Fibroblast of gingiva (primary cell): ENCODE data around the gene RNF141.

Experiments
- DNase-seq: peaks from one replicate; pipeline ENCODE4 v3.0.0-alpha.2; 2011; ENCODE audit warnings: low read depth

RNF141 gene, protein sequence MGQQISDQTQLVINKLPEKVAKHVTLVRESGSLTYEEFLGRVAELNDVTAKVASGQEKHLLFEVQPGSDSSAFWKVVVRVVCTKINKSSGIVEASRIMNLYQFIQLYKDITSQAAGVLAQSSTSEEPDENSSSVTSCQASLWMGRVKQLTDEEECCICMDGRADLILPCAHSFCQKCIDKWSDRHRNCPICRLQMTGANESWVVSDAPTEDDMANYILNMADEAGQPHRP

DNA sequence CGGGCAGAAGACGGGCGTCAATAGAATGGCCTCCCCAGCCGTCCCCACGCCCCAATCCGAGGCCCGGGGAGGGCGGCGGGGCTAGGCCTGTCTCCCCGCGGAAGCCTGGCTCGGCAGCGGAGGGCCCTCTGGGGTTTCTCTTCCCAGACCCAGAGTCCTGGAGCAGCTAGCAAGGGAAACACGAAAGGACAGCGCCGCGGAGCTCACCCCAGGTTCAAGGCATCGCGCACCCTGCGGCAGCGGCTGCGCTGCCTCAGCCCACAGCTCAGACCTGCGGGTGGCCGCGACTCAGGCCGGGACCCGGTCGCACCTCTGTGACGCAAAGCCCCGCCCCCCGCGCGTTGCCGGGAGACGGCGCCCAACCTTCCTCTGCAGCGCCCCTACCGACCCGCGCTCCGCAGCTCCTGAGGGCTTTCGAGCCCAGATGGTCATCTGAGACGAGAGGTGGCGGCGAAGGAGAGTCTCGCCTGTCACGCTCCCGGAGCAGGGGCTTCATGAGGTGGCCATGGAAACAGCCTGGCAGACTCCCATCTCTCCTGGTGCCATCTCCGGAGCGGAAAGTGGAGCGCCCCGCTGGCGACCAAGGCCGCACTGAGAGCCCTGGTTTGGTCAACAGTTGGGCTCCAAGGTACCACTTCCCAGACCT lies at the start of gene RNF141:
Gene RNF141, minus strand, starts transcription at position 273 of the 646 bp plus-strand sequence. CDS start 7,029 bp downstream, outside the sequence.
- peak; percentile 89 for DNase-seq

- no peak for DNase-seq
These were observed 49.4 kb upstream of the RNF141 start for GRCh38 chr11:10590218-10590915.

DNA sequence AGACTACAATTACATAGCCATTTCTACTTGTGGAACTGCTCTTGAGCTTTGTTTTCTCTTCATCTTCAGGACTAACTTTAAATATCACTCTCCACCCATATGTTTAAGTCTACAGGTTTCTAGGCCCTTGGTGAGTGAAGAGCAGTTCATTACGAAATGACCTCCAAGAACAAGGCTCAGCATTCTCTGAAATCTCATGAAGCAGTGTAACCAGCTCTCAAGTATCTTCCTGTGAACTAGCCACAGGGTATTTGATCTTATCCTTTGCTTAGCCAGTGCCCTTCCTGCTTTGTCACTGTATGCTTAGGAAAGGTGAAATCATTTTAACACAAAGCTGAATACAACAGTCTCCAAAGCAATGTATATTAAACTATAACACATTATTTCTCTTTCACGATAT lies 47.9 kb upstream of the RNF141 start:
- DNase-seq, result no peak

DNA sequence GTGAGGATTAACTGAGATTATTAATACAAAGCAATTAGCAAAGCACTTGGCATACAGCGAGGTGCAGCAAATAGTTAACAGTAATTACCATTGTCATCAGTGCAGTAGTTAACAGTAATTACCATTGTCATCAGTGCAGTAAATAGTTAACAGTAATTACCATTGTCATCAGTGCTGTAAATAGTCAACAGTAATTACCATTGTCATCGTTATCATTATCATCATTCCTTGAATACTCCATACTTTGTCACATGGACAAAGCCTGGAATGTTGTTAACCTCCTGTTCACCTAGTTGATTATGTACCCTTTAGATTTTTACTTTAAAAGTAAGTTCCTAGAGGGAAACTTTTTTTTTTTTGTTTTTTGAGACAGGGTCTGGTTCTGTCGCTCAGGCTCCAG lies 47.0 kb upstream of the RNF141 start:
- DNase-seq, result no peak

GRCh38 chr11:10587388-10587787 lies 46.4 kb upstream of the RNF141 start:
- DNase-seq, result no peak

DNA sequence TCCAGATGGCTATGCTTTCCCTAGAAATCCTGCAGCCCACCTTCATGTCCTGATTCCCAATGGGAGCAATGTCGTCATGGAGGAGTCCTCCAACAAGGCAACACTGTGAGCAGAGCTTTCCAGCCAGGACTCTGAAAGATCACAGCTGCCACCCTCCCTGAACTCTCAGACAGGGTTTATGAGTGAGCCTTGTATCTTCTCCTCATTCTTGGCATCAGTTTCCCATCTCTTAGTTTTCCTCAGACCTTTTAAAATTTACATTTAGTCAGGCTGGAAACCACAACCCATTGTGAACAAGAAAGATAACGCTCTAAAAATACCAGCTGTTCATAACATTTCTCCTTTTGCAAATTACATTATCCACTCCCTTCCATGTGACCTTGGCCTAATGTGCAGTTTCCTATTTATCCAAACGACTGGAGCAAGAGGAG lies 43.1 kb upstream of the RNF141 start:
- no peak for DNase-seq

- no peak for DNase-seq
These were observed 40.6 kb upstream of the RNF141 start for GRCh38 chr11:10581481-10582019.

DNA sequence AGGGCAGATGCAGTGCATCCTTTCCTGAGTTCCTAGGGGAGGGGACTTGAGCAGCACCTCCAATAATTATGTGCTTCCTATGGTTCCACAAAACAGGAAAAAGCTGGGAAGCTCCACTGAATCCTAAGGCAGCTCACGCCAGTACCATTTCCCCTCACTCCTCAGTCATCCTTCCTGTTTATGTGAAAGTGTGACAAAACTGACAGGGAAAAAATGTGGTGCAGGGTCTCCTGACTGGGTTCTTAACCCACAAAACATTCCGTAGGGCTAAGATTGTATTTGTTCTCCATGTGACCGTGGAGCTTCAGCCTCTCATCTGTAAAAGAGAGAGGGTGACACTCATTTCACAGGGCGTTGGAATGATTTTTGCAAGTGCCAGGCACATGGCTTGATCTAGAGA lies 39.6 kb upstream of the RNF141 start:
- DNase-seq, result no peak

GRCh38 chr11:10579700-10580099 lies 38.7 kb upstream of the RNF141 start:
- no peak for DNase-seq

- DNase-seq, result no peak
These were observed 35.0 kb upstream of the RNF141 start for GRCh38 chr11:10576035-10576398.

DNA sequence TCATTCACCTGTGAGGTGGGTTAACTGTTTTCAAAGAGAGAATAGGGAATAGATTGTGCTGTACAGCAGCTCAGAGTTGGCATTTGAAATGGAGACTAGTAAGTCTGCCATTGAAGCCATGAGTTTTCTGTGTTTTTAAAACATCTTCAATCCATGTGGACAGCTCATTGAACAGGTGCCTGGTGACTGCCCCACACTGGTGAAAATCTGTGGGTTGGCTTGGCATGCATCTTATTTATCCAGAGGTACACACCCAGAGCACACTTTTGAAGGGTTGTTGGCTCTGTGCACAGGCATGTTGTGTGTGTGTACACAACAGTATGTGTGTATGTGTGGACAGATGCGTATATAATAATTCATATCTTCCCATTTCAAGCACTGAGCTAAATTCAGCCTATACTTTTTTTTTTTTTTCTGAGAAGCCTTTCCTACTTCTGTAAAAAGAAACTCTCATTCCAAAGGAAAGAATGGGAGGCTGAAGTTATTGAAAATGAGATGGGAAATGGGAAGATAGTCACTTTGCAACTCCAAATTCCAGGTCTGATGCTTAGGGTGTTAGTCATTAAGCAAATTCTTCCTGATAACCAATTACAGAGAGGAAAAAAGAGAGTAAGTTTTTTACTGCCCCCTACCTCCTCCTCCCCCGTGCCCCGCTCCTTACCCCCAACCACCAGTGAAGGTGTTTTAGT lies 34.5 kb upstream of the RNF141 start:
- DNase-seq, result no peak

- no peak for DNase-seq
These were observed 32.6 kb upstream of the RNF141 start for GRCh38 chr11:10573556-10573955.

- no peak for DNase-seq
These were observed 32.0 kb upstream of the RNF141 start for GRCh38 chr11:10573028-10573427.

- no peak for DNase-seq
These were observed 31.5 kb upstream of the RNF141 start for GRCh38 chr11:10572533-10572932.

- DNase-seq, result no peak
These were observed 27.5 kb upstream of the RNF141 start, which contains the start of gene LYVE1 for GRCh38 chr11:10568486-10568941. TSS of gene LYVE1 (minus strand) at chr11:10568665. CDS start at chr11:10568532, 133 bp downstream.

DNA sequence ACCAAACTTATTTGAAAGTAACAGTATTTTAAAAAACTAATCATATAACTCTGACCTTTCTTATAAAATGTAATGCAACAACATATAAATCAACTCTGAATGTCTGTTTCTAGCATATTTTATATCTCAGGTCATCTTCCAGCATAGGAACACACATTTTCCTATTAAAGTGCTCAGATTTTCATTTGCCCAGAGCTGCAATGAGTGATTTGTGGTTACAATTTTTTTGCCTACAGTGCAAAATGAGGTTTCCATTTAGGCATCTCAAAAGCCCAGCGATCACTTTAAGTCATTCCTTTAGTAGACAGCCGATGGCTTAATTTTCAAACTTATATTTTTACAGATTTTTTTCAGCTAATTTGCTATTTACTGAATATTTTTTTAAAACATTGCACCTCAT lies 26.5 kb upstream of the RNF141 start:
- DNase-seq, result no peak

- DNase-seq, result no peak
These were observed 25.4 kb upstream of the RNF141 start for GRCh38 chr11:10566257-10566957.

- no peak for DNase-seq
These were observed 24.5 kb upstream of the RNF141 start for GRCh38 chr11:10565493-10565892.

DNA sequence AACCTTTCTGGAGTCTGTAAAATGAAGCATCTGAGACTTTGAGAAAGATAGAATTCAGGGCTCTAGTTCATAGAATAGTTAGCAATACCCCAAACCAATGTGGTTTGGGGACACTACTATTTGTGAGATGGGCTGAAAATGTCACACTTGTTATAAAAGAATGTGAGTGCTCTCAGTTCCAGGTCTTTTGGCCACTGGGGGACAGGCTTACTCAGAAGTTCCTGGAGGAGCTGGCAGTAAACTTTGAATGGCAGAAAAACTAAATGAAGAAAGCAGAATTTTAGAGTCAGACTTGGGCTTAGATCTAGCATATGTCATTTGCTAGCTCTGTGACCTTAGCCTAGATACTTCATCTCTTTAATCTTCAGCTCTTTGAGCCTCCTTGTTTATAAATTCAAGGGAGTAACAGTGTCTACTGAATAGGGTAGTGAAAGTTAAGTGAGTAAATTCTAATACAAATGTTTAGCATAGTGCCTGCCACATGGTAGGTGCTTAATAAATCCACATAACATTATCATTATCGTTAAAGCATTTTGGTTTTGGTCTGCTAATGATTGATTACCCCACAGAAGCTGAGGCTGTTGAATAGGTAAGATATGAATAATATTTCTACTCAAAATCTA lies 23.8 kb upstream of the RNF141 start:
- peak; percentile 14 for DNase-seq

- DNase-seq, result no peak
These were observed 23.0 kb upstream of the RNF141 start for GRCh38 chr11:10564030-10564429.

- no peak for DNase-seq
These were observed 21.0 kb upstream of the RNF141 start for GRCh38 chr11:10561947-10562346.
